ENCODE data around the gene HSPBAP1. TPM values are rescaled to one million over a fixed set of nuclear protein-coding genes. Genes with fewer than 3 reads are reported as not detected.
"Not testable (repeated sequence)": the region's sequence is repeated elsewhere in the genome, so short reads cannot be mapped to it uniquely, and the experiment has no call there.

The HSPBAP1 gene
- total and polyA plus RNA-seq, 2 of the 13 experiments (the other 11 are each of a cell fraction or from before 2014, with no cell fraction given), result 4.2 to 5.1 TPM

GRCh38 chr3:122748347-122748746 is 45.3 kb downstream of the HSPBAP1 start:
- Histone ChIP-seq H3K4me3 (replicated peaks in 1 of 3; ENCODE audit: insufficient read depth in 1 of 3, low read depth in 2 of 3, low read length in 3 of 3) (no peak overlapping the region), H4K20me1 (ENCODE audit: insufficient read depth, low read length) (no peaks in the 10 kb centered on the region), H3K79me2 (ENCODE audit: insufficient read depth, low read length) (no peaks in the 10 kb centered on the region), H3K36me3 (replicated peaks in 1 of 2; ENCODE audit: control insufficient read depth in 1 of 2, insufficient read depth in 2 of 2, low read length in 2 of 2) (no peaks in the 10 kb centered on the region), H3K27me3 (ENCODE audit: control insufficient read depth in 1 of 2, insufficient read depth in 2 of 2, low read length in 2 of 2) (no peaks in the 10 kb centered on the region), H3K9me3 (ENCODE audit: low read length) (no peaks in the 10 kb centered on the region), H2AFZ (ENCODE audit: low read length) (no peak overlapping the region), H3K9ac (ENCODE audit: insufficient read depth, low read depth, low read length) (no peak overlapping the region), H3K27ac (ENCODE audit: extremely low read length, insufficient read depth, low read length) (no peak overlapping the region), H3K4me1 (ENCODE audit: insufficient read depth, low read length) (no peaks in the 10 kb centered on the region), H3K4me2 (ENCODE audit: low read depth, low read length) (no peak overlapping the region)
- POLR2A ChIA-PET, result no interaction called here
- intact Hi-C loops (cut with micrococcal nuclease; ENCODE audit: unreplicated experiment), result no loop called here
- BruUV-seq (replicated peaks), result no TSS peak
- in situ Hi-C loops (cut with HindIII; ENCODE audit: extremely low pct_ligation_motif_present, low pct_unique_long_range_greater_than_20kb), result no loop called here
- no peak for ATAC-seq
- no peak for FAIRE-seq
- CTCF ChIA-PET (ENCODE audit: low intra/inter-chr PET ratio, low total read pairs), result no interaction called here
- WGBS (ENCODE audit: low lambda C conversion rate), result 95% methylated on average over 1 of the region's 1 CpG
- no peak for DNase-seq (ENCODE audit: low spot score)
- TF ChIP-seq RBM39 (IDR thresholded peaks at IDR 0.05; ENCODE audit: low read depth, low read length, poor library complexity, severe bottlenecking) (no peak), NFRKB (IDR thresholded peaks at IDR 0.05) (no peak), LBX2 (CRISPR knock-in tag; IDR thresholded peaks at IDR 0.05; ENCODE audit: borderline replicate concordance) (no peak), TCF7 (IDR thresholded peaks at IDR 0.05; ENCODE audit: low read depth) (no peak), HCFC1 (IDR thresholded peaks at IDR 0.05; ENCODE audit: low read depth, low read length) (no peak), HOXA9 (CRISPR knock-in tag; IDR thresholded peaks at IDR 0.05; ENCODE audit: borderline replicate concordance) (no peak), MXI1 (IDR thresholded peaks at IDR 0.05; ENCODE audit: borderline replicate concordance, low read depth, low read length) (no peak)

GRCh38 chr3:122747295-122747694 is 46.3 kb downstream of the HSPBAP1 start:
- H3K4me2 ChIP-seq (ENCODE audit: low read depth, low read length); BruUV-seq (replicated peaks); in situ Hi-C loops (cut with HindIII; ENCODE audit: extremely low pct_ligation_motif_present, low pct_unique_long_range_greater_than_20kb); H3K9me3 ChIP-seq (ENCODE audit: low read length); H3K27me3 ChIP-seq (ENCODE audit: control insufficient read depth in 1 of 2, insufficient read depth in 2 of 2, low read length in 2 of 2); H3K36me3 ChIP-seq (replicated peaks in 1 of 2; ENCODE audit: control insufficient read depth in 1 of 2, insufficient read depth in 2 of 2, low read length in 2 of 2); H3K4me3 ChIP-seq (replicated peaks in 1 of 3; ENCODE audit: insufficient read depth in 1 of 3, low read depth in 2 of 3, low read length in 3 of 3); H3K9ac ChIP-seq (ENCODE audit: insufficient read depth, low read depth, low read length); intact Hi-C loops (cut with micrococcal nuclease; ENCODE audit: unreplicated experiment); CTCF ChIA-PET (ENCODE audit: low intra/inter-chr PET ratio, low total read pairs); POLR2A ChIA-PET; H3K79me2 ChIP-seq (ENCODE audit: insufficient read depth, low read length); H2AFZ ChIP-seq (ENCODE audit: low read length); DNase-seq (ENCODE audit: low spot score); H3K4me1 ChIP-seq (ENCODE audit: insufficient read depth, low read length); ATAC-seq; H3K27ac ChIP-seq (ENCODE audit: extremely low read length, insufficient read depth, low read length); FAIRE-seq; H4K20me1 ChIP-seq (ENCODE audit: insufficient read depth, low read length): not testable (repeated sequence)
- WGBS (ENCODE audit: low lambda C conversion rate), result 88% methylated on average over 7 of the region's 35 CpGs

Data from HepG2 (cell line).